Measurements from ENCODE around the gene GIGYF2.
A peak's percentile ranks its signal among the peaks of the same experiment; 100 is the strongest.

DNA sequence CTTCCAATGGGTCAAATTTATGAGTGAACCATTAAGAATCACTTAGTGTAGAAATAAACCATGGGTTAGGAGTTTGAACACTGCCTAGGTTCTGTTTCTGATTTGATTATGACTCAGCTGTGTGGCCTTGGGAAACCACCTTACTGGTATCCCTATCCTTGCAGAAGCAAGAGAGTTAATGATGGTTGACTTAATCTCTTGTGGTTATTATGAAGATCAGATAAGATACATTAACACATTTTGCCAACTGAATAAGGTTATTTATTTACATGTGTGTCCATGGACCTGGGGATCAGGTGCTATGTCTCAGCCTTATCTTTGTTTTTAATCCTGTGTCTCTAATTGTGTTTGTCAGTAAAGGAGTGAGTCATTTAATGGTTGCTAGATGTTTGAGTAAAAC, 84.6 kb downstream of the GIGYF2 start:
- TF ChIP-seq CTCF (tag by site-specific recombination; IDR thresholded peaks at IDR 0.05) (no peak), OVOL3 (tag by site-specific recombination; IDR thresholded peaks at IDR 0.05) (no peak), ZNF114 (tag by site-specific recombination; IDR thresholded peaks at IDR 0.05) (no peak), ZNF555 (tag by site-specific recombination; conservative IDR thresholded peaks at IDR 0.05) (no peak), ZNF19 (tag by site-specific recombination; IDR thresholded peaks at IDR 0.05; ENCODE audit: low read depth) (no peak), YY1 (tag by site-specific recombination; IDR thresholded peaks at IDR 0.05) (no peak), SP2 (tag by site-specific recombination; IDR thresholded peaks at IDR 0.05) (no peak), ZNF26 (tag by site-specific recombination; IDR thresholded peaks at IDR 0.05) (no peak), KLF10 (tag by site-specific recombination; IDR thresholded peaks at IDR 0.05) (0 out of 2 replicates have a peak, but pooled peaks have one; percentile 23), TCF7L2 (IDR thresholded peaks at IDR 0.05; ENCODE audit: borderline replicate concordance, low read depth, low read length) (no peak), ZNF311 (tag by site-specific recombination; IDR thresholded peaks at IDR 0.05; ENCODE audit: borderline replicate concordance) (no peak)
- TF ChIP-seq, protein P1, sequence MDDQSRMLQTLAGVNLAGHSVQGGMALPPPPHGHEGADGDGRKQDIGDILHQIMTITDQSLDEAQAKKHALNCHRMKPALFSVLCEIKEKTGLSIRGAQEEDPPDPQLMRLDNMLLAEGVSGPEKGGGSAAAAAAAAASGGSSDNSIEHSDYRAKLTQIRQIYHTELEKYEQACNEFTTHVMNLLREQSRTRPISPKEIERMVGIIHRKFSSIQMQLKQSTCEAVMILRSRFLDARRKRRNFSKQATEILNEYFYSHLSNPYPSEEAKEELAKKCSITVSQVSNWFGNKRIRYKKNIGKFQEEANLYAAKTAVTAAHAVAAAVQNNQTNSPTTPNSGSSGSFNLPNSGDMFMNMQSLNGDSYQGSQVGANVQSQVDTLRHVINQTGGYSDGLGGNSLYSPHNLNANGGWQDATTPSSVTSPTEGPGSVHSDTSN (CRISPR knock-in tag; IDR thresholded peaks at IDR 0.05): no peak

Measured in HEK293 (cell line).